Hematopoietic multipotent progenitor cell treated with erythropoietin and hydrocortisone succinate and interleukin-3 and kit ligand, for 17 days (in vitro differentiated cells): ENCODE results near the gene RAB37.

Experiments used
- DNase-seq: peaks from one replicate; pipeline ENCODE4 v3.0.0-alpha.2; 2015; ENCODE audit warnings: low spot score

RAB37 gene

GRCh38 chr17:74779948-74780400 is 42.9 kb downstream of the RAB37 start:
- DNase-seq: no peak

GRCh38 chr17:74780443-74781238 is 43.6 kb downstream of the RAB37 start:
- DNase-seq: no peak

- no peak for DNase-seq
Measured at GRCh38 chr17:74782571-74782970, 45.5 kb downstream of the RAB37 start.

DNA sequence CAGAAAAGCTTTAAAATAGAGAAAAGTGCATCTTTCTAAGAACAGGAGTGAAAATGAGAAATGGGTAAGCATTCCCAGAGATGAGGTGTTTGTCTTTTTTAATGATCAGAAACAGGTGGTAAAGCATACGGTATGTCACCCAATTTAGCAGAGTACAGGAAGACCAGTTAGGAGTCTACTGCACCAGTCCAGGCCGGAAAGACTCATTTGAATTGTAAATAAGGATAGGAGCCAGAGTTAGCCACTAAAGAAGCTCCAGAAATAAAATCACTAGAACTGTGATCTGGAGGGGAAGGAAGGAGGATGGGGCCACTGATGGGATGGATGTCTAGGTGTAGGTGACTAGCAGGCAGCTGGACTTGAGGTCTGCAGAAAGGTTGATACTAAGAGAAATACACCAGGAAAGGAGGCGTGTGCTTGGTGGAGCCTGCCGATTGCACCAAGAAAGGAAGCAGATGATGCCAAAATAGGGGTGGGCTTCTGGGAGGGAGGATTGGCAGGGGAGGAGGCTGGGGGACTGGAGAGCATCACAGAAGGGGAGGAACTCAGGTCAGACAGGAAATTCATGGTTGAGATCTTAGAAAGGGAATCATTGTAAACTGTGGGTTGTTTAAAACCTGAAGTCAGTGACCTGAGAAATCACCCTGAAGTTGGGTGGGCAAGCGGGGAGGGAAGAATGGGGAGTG is 47.2 kb downstream of the RAB37 start:
- no peak for DNase-seq

GRCh38 chr17:74785096-74785980 is 48.3 kb downstream of the RAB37 start:
- DNase-seq: no peak

DNA sequence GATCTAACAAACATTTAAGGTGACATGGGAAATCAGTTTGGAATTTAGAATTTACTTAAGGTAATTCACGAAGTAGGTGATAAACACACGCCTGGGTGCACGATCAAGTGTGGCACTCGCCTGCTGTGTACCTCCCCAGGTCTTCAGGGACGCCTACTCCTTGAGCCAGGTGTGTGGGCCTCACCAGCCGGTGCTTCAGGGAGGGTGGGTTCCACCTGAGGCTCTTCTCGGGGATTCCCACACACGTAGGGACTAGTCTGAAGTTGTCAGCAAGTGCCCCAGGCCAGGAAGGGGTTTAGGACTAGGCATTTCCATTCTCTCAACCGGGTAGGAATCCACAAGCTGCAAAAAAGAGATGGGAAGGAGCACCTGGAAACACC is 48.9 kb downstream of the RAB37 start:
- no peak for DNase-seq

DNA sequence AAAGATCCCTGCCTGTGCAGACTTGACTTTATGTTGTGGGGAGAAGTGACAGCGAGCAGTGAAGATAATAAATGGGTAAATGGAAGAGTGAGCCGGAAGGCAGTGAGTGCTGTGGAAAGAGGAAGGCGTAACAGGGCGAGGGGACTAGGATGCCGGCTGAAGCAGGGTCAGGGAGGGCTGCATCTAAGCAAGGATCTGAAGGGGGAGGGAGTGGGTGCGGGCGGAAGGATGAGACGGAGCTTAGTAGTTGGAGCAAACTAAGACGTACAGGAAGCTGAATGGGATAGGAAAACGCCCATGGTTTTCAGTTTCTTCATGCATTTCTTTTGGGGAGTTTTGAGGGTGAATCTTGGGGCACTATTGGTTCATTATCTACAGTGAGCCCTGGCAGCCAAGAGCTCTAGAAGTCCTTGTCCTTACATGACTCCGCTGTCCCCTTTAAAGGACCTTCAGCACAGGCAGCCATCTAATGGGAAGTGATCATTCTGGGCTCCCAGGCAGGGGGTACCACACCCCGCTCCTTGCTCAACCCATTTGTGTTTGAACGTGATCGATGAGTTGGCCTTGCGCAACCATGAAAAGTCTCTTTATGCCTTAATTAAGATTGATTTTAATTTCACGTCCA is 49.5 kb downstream of the RAB37 start:
- no peak for DNase-seq

- no peak for DNase-seq
Measured at GRCh38 chr17:74790161-74791058, 53.4 kb downstream of the RAB37 start.

DNA sequence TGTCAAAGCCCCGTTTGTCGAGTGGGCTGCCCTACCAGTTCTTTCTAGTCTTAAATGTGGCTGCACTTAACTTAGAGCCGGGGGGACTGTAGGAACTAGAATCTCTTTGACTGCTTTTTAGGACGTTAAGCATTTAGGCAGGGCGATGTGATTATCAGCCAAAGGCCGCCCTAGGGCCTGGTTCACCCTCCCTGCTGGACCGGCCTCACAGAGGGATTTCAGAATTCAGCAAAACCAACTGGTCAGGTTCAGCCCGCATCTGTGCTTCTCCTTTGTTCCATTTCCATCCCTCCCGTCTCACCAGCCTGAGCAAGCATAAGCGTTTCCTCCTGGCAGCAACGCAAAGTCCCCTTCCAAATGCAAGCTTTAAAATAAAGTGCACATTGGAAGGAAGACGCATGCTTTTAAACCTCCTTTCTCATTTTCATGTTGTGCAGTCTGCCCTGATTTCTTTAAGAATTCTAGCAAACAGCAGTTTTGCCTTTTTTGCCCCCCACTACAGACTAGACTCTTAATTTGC is 55.6 kb downstream of the RAB37 start:
- no peak for DNase-seq

DNA sequence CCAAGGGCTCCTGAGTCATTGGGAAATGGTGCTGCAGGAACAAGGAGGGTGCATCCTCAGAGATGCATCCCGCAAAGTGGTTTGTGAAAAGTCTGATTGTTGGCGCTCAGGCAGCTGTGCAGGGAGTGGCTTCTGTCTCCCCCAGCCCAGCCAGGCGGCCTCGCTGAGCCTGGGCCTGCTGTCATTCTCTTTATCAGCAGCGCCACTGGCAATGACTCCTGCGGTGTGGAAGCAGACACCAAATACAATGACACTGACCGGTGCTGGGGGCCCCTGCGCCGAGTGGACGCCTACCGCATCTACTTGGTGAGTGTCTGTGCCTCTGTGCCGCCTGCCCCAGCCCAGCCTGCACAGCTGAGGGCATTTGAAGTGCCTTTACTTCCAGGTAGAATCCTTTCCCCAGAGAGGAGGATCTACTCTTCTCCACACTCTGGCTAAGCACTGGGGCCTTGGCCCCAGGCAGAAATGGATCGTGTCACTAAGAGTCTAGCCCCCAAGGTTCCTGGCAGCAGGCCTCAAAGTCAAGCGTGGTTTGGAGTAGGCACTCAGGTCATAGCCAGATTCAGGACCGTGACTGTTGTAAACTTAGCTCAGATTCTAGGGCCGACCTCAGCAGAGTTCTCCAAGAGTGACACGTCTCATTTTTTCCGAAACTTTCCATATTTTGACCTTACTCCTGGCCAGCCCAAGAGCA is 58.4 kb downstream of the RAB37 start:
- no peak for DNase-seq

DNA sequence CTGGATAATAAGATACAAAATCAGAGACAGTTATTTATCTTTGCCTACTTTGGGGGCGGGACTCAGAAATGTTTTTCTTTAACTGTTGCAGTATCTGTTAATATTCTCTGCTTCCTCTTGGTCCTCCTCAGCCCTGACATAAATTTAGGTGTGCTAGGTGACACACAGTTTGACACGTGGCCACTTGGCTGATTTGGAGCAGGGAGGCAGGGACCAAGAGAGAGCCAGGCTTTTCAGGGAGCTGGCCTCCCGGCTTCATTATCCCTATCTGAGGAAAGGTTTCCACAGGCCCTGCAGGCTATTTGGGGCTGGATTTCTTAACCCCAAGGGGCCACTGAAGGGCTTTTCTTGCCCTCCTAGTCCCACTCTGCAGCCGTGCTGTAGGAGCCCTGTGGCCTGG is 59.2 kb downstream of the RAB37 start:
- DNase-seq: no peak

DNA sequence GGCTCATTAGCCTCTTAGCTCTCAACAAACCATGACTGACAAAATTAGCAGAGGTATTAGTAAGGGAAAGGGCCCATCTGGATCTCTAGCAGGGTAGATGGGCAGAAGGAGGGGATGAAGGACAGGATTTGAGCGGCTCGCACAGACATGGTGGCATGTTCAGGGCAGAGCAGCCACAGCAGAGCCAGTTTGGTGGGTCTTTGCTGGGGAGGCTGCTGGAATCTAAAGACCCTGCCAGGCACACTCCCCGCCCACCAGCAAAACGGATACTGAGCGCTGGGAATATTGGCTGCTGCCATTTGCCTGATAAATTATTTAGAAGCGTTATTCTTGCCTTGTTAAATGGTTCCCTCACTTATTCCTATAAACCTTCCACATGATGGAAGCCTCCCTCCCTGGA is 59.8 kb downstream of the RAB37 start:
- DNase-seq: no peak
